Sciatic nerve (tissue), 2 donors: ENCODE results near the gene CLRN1. TPM values are rescaled to one million over a fixed set of nuclear protein-coding genes. Genes with fewer than 3 reads are reported as not detected.

Experiments
- ATAC-seq: fragments of 200-7000 bp; cut with Tn5 transposase; one replicate; pipeline ENCODE4 v1.9.1; 2020; ENCODE audit warnings: mild to moderate bottlenecking, moderate library complexity
- DNase-seq: peaks from one replicate; pipeline ENCODE4 v3.0.0-alpha.2; 2020; ENCODE audit warnings: low spot score
- intact Hi-C: fragments of 100-400 bp; cut with DNase I; formaldehyde crosslinking; loops from one replicate; pipeline ENCODE4 v1.14.2; 2022
- total RNA-seq: library from RNA; stranded (reverse); fragmentation: NEBNext Ultra II Directional; extraction: Animal tissue kit (Norgen Biotek cat#: 25700); gene quantifications from one replicate; pipeline ENCODE4 v1.2.1, GENCODE V29; 2021
- donor health status: DM: no; HTN: no; CAD: no.
- donor health status: DM: no; HTN: no; CAD: no.

The CLRN1 gene
- total RNA-seq, 1 donor from 2014 or later = not detected

DNA sequence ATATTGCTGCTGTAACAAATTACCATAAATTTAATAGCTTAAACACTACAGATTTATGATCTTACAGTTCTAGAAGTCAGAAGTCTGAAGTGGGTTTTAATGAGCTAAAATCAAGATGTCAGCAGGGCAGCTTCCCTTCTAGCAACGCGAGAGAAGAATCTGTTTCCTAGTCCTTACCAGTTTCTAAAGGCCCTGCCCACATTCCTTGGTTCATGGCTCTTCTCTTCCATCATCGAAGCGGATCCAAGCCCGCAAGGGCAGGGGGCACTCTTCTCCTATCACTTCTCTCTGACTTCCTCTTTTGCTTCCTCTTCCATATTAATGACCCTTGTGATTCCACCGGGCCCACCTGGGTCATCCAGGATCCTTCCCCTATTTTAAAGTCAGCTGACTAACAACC lies 83.4 kb downstream of the CLRN1 start:
- DNase-seq (no peak), ATAC-seq (no peak)
- intact Hi-C loops = no loop called here

DNA sequence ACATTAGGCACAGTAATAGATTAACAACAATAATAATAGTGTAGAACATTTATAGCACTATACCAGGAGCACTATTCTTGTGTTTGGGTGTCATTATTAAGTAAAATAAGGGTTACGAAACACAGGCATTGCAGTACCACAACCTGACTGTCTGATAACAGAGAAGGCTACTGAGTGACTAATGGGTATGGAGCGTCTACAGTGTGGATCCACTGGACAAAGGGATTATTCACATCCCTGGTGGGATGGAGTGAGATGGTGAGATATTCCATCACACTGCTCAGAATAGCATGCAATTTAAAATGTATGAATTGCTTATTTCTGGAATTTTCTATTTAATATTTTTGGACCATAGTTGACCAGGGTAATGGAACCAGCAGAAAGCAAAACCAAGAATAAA lies 85.5 kb downstream of the CLRN1 start:
- ATAC-seq (no peak), DNase-seq (no peak)
- intact Hi-C loops = no loop called here

DNA sequence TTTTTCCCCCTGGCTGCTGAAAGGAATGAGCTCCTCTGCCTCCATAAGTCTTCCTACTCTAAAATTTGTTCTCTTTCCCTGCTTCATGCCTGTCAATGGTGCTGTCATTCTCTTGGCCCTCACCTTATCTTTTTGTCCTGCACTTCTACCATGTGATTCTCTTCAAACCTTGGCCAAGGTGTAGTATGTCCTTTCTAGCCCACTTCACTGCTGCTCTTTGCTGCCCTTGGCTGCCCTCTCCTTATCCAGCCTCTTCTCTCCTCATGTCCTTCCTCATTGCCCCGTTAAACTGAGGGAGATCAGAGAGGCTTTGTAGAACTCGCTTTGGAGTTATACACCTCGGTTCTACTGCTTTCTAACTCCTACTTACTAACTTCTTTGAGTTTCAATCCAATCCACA lies 87.0 kb downstream of the CLRN1 start:
- ATAC-seq (no peak), DNase-seq (no peak)
- intact Hi-C loops = no loop called here

DNA sequence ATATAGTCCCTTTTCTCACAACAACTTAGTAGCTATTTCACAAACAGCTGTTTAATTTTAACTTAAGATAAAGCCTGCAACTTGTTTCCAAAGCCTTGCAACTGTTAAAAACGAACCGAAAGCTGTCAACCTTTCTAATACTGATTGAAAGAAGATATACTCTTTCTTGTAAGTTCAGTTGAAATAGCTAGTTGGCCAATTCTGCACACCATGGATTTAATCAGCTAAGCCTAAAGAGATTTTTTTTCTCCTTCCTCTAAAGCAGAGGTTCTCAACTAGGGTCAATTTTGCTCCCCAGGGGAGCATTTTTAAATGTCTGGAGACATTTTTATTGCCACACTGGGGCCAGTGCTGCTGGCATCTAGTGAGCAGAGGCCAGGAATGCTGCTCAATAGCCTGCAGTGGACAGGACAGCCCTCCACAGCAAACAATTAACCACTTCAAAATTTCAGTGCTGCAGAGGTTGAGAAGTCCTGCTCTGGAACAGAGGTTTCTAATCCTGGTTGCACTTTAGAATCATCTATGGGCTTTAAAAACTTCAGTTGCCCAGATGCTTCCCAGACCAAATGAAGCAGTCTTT lies 93.4 kb downstream of the CLRN1 start:
- intact Hi-C loops = no loop called here
- ATAC-seq (no peak), DNase-seq (no peak)

DNA sequence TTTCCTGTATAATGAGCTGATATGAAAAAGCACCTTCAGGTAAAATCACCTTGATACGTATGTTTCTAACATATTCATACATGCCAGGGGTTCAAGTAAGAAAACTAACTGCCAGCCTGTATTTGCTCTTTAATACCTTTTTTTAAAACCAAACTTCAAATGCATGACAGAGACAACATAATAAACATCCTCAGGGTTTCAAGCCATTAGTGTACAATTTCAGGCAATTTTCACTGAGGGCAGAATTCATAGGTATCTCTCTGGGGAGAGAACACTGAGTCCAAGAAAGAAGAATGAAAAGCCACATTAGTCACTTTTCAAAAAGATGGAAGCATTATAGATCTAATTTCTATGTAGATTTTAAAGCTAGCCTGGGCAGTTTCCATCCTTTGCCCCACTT lies 94.2 kb downstream of the CLRN1 start:
- ATAC-seq = no peak
- DNase-seq = no peak
- intact Hi-C loops = no loop called here

DNA sequence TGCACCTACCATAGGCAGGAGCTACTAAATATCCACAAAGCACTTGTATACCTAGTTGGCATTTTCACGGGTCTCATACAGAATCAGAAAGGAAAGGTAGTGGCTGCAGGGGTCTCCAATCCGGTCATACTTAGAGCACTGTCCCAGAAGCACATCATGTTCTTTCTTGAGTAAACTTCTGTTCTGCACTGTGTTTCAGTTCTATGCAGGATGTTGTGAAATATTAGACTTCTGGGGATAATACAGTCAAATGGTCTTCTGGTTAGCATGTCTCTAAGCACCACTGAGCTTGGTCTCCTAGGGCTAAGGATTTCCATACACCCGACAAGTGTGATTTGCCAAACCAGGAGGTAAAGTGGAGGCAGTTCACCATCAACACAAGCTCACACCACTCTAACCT lies 95.2 kb downstream of the CLRN1 start:
- peak; percentile 65 for ATAC-seq

DNA sequence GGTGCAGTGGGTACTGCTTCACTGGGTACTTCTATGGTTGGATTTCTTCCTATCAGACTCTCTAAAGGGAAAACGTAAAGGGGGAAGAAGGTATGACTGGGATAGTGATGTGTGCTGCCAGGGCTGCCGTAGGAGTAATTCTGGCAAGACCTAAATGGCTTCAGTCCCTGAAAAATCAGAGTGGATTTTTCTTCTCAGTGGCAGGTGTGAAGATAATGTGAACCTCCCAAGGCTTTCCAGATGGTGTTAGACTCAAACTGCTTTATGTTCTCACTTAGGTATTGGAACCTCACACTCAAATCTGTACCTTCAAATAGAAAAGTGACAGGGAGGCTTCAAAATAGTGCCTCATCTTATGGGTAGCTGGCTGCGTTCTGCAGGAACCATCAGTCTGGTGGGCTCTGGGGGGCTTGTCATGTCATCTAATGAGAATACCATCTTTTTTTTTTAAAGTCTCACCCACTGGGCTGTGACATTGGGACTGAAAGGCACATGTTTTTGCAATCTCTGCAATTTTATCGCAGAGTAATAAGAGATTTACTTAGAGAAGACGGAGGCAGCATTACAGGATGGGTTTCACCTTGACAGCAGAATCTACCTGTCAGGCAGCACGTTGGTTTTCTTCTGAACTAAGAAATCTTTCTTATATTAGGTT lies 95.8 kb downstream of the CLRN1 start:
- DNase-seq (no peak), ATAC-seq (no peak)
- intact Hi-C loops = no loop called here

More for the DNA sequence above, 95.2 kb downstream of the CLRN1 start:
- intact Hi-C loops = no loop called here
- no peak for DNase-seq

Other genes with a start within 250 kb of the CLRN1 start
- 19.1 TPM for gene SIAH2, start 209.6 kb downstream of the CLRN1 start, total RNA-seq
- not detected for gene MINDY4B, start 67.3 kb downstream of the CLRN1 start, total RNA-seq
- 4.8 TPM for gene MED12L, start 112.9 kb upstream of the CLRN1 start, total RNA-seq
- 1.6 TPM for gene GPR171, start 230.5 kb upstream of the CLRN1 start, total RNA-seq